ENCODE results near the gene RTKN.

RTKN gene

DNA sequence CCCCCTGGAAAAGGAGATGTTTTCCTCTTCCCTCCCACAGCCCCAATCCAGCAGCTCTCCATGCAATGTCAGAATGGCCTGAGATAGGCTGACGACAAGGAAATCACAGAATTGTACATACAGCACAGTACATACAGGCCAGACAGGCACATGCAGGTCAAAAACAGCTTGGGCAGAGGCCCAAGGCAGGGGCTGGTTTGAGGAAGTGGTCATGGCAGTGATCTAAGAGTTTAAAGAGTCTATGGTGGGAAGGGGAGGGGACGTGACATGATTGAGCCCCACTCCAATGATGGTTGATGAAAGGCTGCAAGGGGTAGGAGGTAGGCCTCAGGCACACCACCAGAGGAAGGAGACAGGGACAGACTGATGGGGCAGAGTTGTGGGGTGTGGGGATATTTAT is 65.9 kb downstream of the RTKN start:
- DNase-seq: no peak

All from stimulated activated naive CD4-positive, alpha-beta T cell (primary cell).